Measurements from ENCODE around the gene TBCCD1.
"Not testable (repeated sequence)": the region's sequence is repeated elsewhere in the genome, so short reads cannot be mapped to it uniquely, and the experiment has no call there.

TBCCD1 gene

DNA sequence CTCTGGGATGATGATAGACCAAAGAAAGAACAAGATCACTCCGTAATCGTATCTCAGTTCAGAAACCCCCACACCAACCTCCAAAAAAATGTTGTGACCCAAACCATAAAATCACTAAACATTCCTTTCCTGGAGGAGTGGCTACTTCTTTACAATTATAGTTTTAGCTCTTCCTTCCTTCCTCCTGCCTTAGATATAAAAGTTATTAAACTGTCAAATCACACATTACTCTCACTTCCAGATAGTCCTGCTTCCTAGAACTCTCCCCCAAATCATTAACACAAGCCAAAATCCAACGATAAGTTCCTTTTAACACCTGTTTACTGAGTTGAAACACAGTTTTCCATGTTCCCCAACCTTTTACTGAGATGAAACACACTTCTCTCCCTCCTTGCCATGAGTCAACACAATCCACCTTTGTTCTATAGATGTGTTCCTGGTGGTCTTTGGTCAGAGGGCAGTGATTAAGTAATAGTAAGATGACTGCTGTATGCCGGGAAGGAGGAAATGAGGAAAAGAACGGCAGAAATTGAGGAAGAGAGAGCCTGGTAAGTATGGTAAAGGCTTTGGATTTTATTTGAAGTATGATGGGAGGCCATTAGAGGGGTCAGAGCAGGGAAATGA, 14.6 kb downstream of the TBCCD1 start:
- no peak for DNase-seq (ENCODE audit: low read depth)

DNA sequence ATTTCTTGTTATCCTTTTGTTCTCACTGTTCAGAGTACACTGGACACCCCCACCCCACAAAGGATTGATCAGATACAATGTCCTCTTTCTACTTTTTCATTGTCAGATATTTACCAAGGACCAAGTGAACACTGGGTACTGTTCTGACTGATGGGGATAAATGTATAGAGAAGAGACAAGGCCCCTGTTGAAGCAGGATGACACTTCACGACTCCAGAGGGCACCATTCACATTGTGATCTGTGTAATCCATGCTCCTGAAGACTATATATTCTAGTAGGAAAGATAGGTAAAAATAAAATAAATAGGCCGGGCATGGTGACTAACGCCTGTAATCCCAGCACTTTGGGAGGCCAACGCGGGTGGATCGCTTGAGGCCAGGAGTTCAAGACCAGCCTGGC, 15.8 kb downstream of the TBCCD1 start:
- DNase-seq (ENCODE audit: low read depth): no peak

DNA sequence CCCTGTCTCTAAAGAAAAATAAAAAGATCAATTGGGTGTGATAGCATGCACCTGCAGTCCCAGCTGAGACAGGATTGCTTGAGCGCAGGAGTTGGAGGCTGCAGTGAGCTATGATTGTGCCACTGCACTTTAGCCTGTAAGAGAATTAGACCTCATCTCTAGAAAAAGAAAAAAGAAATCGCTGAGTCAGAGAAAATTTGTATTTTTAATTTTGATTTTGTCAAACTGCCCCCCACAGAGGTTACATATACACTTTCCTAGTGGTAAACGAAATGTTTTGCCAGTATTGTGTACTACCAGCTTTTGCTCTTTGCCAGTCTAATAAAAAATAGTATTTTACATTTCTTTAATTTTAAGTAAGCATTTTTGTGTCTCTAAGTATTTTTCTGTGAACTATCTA, 17.6 kb downstream of the TBCCD1 start:
- DNase-seq (ENCODE audit: low read depth): no peak

DNA sequence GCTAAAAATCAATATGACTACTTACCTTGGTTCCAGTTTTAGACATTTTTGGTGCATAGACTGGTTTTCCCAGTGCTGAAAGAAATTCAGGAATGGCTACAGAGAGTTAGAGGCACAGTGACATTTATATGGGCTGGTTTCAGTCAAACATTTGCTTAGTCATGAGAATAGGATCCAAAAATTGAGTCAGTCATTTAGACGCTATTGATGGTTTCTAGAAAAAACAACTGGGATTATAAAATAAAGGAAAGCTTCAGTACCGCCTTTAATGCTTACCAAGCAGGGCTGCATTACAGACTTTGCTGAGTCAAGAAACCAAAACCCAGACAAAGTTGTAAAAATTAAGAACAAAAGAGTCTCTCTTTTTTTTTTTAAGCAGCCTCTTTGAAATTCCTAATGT, 22.9 kb downstream of the TBCCD1 start, which contains the start of gene CRYGS:
TSS of gene CRYGS (minus strand) at position 100 of the 400 bp plus-strand sequence. CDS start at position 46, 54 bp downstream.
- DNase-seq (ENCODE audit: low read depth): no peak

DNA sequence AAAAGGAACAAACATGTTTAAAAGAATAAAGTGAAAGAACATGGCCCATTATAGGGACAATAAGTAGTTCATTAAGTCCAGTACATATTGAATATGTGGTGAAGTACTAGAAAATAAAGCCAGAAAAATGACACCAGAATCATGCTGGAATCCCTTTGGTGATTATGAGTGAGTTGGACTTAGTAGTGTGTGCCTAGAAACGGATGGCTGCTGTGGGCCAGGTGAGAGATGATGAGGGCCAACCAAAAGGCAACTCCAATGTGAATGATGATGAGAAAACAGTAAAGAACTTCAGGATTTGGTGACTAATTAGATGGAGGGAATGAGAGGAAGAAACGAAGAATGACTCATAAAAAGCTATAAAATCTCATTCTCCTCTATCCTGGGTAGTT, 26.3 kb downstream of the TBCCD1 start:
- DNase-seq (ENCODE audit: low read depth): no peak

DNA sequence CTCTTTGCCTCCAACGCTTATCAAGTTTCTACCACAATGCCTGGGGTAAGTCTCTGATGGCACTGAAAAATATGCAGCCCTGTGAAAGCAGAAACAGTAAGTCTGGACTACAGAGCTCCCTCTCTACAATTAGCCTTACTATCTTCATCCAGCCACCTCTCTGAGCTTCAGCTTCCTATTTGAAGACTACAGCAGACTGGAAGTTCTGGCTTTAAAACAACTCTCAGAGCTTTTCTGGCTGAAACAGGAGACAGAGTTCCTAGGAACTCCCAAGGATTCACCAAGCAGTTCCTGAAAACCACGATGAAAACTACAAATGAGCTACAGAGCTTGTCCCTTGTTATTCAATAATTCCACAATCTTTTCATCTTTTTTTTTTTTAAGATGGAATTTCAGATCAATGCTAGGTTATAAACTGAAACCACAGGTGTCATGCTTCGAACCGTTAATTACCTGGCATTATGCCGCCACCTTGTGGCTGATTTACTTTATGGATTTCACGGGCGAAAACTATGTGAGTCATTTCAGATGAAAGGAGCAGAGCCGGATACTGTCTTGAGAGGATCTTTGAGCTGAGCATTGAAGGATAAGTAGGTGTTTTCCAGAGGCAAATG, 26.8 kb downstream of the TBCCD1 start:
- peak; percentile 24 for DNase-seq (ENCODE audit: low read depth)

DNA sequence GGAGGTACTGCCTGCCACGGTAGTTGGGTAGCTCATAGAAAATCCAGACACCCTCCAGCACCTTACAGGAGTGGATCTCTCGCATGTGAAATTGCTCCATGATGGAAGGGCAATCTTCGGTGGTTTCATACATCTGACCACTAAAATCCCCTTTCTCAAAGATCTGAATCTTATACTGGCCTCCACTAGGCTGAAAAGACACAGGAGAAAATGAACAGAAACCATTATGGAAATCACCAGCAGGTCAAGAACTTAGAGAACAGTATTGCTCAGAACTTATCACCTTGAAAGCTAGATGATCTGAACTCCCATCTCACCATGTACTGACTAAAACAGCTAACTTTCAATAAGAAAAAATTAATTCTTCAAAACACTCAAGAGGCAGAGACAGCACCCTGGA, 28.4 kb downstream of the TBCCD1 start:
- DNase-seq (ENCODE audit: low read depth): no peak

DNA sequence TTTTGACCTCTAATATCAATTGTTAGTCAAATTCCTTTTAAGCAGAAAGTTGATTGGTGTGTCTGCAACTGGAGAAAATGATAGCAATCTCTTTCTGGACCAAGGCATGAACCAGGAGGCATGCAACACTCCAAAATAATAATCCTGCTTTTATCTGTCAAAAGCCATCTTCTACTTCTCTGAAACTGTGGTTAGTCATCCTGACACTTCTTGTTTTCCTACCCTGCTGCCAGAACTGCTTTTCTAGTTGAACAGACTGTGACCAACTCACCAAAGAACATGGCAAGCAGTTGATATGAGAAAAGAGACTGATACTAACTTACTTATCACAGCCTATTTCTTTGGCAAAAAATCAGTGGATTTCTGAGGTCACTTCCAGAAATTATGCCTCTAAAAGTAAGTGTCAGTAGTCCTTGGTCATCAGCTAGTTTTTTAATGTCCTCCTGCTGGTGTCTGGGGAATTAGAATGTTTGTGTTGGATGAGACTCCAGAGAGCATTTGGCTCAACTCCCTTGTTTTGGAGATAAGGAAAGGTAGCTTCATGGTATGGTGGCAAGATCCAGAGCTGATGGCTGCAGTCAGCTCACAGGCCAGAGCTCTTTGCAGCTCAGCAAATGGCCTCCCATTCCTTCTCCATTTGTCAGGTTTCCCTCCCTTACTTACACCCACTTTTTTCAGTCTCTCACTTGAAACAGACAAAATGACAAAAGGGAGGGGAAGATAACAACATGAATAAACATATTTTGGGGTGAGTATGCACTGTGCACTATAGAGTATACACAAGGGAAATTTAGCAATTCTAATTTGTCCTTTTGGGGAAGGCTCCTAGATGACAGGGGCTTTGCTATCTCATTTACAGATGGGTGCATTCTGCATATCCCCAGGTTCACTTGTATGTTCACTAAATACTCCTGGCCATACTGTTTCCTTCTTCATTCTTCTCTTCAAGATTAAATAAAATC, 30.0 kb downstream of the TBCCD1 start:
- DNase-seq (ENCODE audit: low read depth): no peak

DNA sequence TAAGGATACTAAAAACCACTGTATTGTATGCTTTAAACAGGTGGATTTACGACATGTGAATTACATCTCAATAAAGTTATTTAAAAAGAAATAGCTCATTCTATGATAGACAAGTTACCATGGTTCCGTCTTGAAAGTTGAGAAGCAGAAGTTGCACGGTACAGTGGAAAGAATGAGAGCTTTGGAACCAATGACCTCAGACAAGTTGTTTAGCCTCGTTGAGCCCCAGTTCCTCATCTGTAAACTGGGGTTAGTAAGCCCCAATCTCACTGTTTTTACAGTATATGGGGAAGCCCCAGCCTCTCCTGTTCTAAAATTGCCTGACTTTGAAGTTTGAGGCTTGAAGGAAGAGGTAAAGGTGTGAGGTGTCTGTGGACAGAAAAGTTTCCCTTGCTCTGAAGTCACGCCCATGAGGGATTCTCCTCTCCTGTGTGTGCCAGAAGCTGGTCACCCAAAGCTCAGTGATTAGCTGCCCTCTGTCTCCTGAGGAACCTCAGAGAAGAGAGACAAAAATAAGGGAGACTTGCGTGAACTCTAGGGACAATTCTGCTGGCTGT, 32.9 kb downstream of the TBCCD1 start:
- DNase-seq (ENCODE audit: low read depth): no peak

DNA sequence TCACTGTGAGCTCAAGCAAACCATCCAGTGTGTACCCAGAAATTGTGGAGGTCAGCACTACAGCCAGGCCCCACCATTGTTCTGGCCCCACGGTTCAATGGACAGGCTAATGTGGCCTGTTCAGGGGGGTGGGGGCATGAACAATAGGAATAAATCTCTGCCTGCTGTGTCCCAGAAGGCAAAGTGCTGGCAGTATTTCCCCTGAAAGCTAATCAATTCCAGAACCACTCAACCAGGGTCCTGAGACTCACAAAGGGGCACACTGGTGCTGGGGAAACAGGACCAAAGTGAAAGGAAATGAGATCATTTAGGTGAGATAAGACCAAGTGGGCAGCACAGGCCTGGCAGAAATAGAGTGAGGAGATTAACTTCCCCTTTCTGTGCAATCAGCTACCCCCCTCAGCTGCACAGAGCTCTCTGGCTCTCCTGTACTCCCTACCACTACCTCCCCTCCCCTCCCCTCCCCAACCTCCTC, 34.5 kb downstream of the TBCCD1 start:
- no peak for DNase-seq (ENCODE audit: low read depth)

DNA sequence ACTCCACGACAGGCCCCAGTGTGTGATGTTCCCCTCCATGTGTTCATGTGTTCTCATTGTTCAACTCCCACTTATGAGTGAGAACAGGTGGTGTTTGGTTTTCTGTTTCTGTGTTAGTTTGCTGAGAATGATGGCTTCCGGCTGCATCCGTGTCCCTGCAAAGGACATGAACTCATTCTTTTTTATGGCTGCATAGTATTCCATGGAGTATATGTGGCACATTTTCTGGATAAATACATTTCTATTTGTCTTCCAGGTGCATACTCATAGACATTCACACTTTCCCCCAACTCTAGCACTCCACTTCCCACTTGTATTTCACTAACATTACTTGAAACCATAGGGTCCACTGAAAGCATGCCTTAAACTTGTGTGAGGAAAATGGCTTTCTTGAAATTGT, 35.4 kb downstream of the TBCCD1 start:
- DNase-seq (ENCODE audit: low read depth): not testable (repeated sequence)

DNA sequence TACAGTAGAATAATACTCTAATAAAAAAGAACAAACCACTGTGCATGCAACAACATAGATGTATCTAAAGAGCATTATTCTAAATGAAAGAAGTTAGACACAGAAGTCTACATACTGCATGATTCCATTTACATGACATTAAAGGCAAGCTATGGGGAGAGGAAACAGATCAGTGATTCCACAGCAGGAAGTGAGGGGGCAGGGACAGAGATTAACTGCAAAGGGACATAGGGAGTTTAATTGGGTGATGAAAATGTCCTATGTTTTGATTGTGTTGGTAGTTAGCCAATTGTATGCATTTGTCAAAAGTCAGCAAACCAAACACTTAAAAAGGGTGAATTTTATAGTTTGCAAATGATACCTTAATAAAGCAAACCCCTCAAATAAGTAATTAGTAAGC, 36.7 kb downstream of the TBCCD1 start:
- DNase-seq (ENCODE audit: low read depth): no peak

DNA sequence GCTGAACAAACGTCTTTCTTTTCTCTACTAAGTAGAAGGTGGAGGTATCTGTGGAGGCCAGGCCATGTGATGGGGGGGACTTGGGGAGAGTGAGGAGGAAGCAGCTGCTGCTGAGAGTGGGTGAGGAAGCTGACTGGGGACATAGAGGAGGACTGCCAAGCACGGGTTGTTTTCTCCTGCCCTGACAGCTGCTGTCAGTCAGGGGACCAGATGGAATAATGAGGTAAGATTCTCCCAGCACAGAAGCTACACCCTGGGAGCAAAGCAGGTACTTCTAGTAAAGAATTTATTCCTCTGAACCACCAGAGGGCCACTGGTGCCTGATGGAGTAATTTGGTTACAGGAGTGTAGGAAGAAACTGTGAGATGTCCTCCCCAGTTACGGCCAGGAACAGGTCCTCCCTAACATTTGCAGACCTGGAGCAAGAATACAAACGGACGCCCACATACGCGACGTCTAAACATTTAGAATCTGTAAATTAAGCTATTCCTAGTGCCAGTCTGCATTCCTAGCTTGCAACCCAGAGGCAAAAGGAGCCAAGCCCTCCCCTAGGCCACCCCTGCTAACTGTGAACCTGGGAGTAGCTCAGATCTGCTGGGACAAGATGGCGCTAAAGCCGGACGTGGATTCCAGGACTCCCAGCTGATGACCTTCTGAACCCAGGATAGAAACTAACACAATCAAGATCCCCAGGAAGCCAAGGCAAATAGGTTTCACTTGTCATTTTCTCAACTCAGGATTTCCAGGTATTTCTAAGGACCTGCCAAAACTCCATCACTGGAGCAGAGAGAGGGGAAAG, 37.7 kb downstream of the TBCCD1 start:
- no peak for DNase-seq (ENCODE audit: low read depth)

DNA sequence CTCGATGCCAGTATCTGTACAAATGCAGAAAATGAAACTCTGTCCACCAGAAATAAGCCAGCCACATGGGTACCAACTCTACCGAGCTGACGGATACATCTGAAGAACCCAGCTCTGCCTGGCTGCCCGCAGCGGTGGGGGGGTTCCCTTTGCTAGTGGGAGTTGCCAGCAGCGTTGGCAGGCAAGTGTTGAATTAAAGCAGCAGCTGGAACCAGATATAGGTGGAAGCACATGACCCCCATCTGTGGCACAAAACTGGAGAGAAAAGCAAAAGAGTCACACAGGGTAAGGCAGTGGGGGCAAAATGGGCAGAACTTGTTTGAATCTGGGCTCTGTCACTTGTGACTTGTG, 40.9 kb downstream of the TBCCD1 start:
- no peak for DNase-seq (ENCODE audit: low read depth)

DNA sequence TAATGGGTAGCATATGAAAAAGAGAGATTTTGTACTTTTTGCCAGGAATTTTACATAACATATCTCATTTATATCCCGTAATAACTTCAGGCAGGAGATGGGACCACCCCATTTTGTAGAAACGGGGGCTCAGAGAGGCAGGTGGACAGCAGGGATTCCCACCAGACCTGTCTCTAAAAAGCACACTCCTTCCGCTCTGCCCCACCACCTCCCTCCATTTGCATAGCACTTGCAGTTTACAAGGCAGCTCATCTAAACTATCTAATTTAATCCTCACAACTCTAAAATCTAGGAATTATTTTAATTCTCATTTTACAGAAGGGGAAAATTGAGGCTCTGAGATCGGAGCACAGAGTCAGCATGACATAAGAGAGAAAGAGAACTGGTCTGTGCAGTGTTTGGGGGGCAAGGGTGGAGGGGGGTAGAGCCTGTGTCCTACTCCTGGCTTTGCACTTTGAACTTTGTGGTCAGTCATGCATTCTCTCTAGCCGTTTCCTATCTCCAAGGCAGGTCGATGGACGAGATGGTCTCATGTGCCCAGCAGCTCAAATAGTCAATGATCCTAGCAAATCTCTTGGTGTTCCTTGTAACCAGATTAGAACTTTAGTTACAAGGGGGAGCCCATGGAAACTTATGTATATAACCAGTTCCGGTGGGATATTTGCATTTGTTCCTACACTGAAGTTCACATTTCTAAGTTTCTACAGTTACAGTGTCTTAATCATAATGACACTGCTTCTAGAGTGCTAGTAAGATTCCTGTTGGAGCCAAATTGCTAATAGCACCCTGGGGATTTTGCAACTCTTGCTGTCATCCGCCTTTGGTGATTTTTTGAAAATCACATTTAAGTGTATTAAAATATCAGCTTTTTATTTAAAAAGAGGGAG, 41.5 kb downstream of the TBCCD1 start:
- no peak for DNase-seq (ENCODE audit: low read depth)

DNA sequence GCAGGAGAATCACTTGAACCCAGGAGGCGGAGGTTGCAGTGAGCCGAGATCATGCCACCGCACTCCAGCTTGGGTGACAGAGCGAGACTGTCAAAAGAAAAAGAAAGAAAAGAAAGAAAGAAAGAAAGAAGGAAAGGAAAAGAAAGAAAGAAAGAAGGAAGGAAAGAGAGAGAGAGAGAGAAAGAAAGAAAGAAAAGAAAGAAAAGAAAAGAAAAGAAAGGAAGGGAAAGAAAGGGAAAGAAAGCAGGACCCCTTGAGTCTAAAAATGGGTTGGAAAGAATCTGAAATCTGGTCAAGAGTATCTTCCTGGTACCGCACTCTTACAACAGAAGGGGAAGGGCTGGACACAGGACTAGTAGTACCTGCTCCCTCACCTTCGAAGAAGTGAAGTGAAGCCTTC, 42.5 kb downstream of the TBCCD1 start:
- no peak for DNase-seq (ENCODE audit: low read depth)

DNA sequence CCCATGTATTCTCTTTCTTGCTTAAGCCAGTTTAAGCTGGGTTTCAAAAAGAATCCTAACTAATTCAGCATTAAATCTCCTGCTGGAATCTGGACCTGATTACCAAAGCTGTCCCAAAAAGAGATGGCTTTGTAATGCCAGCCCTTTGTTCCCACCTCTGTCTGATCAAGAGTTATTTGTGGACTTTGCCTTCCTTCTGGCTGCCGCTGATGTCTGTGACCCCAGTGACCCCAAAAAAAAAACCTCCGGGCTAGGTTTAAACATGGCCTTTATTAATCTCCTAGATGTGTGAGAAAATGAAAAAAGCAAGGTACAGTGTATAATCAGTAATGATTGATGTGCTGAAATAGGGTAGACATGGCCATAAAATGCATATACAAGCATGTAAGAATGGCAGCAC, 43.7 kb downstream of the TBCCD1 start:
- no peak for DNase-seq (ENCODE audit: low read depth)

DNA sequence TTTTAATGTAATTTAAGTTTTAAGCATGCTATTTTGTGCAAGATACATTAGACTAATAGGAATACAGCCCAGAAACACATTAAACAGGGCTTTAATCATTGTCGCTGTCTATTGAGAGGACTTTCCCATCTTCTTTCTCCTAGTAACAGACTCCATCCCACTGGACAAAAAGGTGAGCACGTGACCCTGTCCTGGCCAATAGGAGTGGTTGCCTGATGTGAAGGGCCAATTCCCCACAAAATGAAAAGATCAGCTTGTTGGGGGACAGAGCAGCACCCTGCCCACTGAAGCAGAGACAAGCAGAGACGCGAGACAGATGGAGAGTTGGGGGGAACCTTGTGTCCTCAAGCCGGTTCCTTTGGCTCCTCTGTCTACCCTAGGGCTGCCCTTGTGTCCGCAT, 44.1 kb downstream of the TBCCD1 start:
- no peak for DNase-seq (ENCODE audit: low read depth)

DNA sequence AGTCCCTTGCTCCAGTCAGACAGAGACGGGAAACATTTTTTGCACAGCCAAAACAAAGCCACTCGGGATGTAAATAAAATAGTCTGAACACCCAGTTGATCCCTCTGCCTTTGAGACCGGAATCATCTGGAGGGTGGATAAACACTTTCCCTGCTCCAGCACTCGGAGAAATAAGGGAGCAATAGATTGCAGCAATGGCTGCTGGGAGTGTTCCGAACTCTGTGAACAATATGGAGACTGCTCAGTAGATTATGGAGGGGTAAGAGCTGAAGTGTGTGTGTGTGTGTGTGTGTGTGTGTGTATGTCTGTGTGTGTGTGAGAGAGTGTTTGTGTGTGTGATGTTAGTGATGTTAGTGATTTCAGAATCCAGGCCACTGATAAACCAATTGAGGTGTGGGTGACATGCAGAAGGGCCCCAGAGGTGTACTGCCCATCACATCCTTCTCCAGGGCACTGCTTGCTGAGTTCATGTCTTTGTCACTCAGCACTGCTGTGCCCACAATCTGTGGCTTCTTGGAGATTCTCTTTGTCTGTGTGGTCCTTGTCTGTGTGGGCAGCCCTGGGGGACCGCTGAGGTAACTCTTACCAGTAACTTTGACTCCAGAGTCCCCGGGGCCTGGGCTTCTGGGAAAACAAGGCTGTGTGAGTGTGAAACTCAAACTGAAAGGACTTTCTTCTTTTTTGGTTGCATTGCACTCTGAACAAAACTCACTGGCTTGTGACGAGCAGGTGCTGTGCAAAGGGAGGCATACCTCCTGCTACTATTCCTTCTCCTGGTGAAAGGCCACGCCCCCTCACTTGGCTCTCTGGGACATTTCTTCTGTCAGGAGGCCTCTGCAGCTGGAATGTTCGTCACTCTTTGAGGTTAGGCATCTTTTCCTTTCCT, 45.9 kb downstream of the TBCCD1 start:
- DNase-seq (ENCODE audit: low read depth): no peak

DNA sequence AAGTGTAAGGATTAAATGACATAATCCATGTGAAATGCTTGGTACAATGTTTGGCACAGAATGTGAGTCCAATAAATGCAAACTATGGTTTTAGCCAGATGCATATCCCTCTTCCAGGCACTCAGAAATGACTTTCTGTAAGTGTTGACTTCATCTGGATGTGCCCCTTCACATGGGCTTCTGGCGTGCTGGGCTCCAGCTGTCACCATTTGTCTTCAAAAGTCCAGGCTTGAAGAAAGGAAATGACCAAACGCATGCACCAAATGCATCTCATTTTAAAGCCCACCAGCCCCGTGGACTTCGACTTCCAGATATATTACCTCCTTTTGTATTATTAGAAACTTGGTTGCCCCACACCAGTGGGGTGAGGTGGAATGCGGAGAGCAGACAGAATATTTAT, 46.7 kb downstream of the TBCCD1 start:
- DNase-seq (ENCODE audit: low read depth): no peak
